HG02588 (cell line): ENCODE measurements around the gene CNTLN.
"Not testable (repeated sequence)": the region's sequence is repeated elsewhere in the genome, so short reads cannot be mapped to it uniquely, and the experiment has no call there.

Experiments
- ATAC-seq: cut with Tn5 transposase; IDR thresholded peaks from one replicate; pipeline ENCODE4 v1.9.1; 2021; ENCODE audit warnings: mild to moderate bottlenecking, moderate library complexity; ENCODE audit not compliant: unreplicated experiment

Gene CNTLN

GRCh38 chr9:17171309-17172094 lies 36.7 kb downstream of the CNTLN start:
- no peak for ATAC-seq

DNA sequence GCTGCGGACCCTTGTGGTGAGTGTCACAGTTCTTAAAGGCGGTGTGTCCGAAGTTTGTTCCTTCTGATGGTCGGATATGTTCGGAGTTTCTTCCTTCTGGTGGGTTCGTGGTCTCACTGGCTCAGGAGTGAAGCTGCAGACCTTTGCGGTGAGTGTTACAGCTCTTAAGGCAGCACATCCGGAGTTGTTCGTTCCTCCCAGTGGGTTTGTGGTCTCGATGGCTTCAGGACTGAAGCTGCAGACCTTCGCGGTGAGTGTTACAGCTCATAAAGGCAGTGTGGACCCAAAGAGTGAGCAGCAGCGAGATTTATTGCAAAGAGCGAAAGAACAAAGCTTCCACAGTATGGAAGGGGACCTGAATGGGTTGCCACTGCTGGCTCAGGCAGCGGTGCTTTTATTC lies 42.7 kb downstream of the CNTLN start:
- ATAC-seq: not testable (repeated sequence)

GRCh38 chr9:17185481-17186029 lies 50.7 kb downstream of the CNTLN start:
- ATAC-seq: no peak

GRCh38 chr9:17191082-17191481 lies 56.2 kb downstream of the CNTLN start:
- no peak for ATAC-seq

GRCh38 chr9:17204611-17205152 lies 69.8 kb downstream of the CNTLN start:
- ATAC-seq: no peak

DNA sequence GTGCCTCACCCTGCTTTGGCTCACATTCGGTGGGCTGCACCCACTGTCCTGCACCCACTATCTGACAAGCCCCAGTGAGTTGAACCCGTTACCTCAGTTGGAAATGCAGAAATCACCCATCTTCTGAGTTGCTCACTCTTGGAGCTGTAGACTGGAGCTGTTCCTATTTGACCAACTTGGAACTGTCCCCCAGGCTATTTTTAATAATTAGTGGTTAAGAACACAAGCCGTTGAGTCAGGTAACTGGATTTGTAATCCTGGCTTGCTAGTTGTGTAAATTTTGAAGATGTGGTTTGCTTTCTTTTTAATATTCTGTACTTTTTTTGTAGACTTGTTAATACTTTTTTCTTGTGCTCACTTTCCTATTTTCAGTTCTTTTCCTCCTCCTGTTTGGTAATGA lies 81.2 kb downstream of the CNTLN start:
- ATAC-seq: no peak

GRCh38 chr9:17216646-17217045 lies 81.8 kb downstream of the CNTLN start:
- ATAC-seq: no peak

GRCh38 chr9:17217272-17217671 lies 82.4 kb downstream of the CNTLN start:
- no peak for ATAC-seq

DNA sequence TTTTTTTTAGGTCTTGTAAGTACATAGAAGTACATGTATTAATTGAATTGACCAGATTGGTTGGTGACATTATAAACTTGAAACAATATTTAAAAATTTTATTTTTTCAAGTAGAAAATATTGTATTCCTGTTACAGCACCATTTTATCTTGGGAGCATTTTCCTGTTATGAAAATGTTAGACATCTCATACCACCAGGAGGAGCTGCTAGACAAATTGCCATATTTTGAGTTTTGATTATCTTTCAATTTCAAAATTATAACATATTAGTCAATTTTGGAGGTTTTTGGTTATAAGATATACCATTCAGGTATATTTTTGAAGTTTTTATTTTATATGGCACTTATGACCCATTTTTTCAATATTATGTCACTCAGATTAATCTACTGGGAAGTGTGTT lies 84.4 kb downstream of the CNTLN start:
- ATAC-seq: no peak

DNA sequence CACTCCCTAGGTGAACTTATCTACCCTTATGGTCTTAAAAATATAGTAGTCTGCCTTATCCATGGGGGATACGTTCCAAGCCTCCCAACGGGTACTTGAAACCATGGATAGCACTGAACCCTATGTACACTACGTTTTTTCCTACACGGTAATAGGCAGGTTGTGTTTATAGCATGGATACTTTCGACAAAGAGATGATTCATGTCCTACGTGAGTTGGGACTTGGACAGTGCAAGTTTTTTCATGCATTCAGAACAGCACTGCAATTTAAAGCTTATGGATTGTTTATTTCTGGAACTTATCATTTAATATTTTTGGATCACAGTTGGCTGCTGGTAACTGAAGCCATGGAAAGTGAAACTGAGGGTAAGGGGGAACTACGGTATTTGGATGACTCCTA lies 88.1 kb downstream of the CNTLN start:
- ATAC-seq: no peak

DNA sequence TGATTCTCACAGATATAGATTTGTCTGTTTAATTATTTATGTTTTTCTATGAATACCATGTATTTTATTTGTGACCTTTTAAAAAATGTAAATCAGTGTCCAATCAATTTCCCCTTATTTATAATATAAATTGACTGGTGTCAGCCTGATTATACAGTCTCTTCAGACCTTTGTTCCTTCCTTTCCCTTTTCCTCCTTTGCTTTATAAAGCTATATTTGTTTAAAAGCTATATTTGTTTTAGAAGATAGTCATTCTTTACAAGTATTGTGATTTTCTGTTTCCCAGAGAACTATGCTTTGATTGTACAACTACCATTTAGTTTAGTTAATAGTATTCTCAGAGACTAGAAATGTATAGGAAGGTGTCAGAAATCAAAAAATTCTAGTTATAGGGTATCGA lies 90.6 kb downstream of the CNTLN start:
- ATAC-seq: no peak

DNA sequence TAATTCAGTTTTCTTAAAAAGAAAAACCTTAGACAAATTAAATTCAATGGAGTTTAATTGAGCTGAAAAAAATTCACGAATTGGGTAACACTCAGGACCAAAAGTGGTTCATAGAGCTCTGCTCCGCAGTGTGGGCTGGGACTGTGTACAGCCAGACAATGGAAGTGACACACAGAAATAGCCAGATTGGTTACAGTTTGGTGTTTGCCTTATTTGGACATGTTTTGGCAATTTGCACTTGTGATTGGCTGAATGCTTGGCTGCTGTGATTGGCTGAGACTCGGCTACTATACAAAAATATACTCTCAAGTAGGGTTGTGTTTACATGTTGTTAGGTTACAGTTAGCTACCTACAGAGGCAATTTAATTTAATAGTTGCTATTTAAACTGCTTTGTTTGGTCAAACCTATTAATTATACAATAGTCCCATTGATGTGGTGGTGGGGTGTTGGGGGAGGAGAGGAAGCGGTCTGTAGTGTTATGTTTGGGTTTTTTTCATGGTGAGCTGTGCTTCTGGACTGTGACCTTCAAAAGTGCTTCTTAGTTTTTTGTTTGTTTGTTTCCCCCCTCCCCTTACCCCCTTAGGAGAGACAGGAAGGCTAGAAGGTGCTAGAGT lies 95.2 kb downstream of the CNTLN start:
- no peak for ATAC-seq

DNA sequence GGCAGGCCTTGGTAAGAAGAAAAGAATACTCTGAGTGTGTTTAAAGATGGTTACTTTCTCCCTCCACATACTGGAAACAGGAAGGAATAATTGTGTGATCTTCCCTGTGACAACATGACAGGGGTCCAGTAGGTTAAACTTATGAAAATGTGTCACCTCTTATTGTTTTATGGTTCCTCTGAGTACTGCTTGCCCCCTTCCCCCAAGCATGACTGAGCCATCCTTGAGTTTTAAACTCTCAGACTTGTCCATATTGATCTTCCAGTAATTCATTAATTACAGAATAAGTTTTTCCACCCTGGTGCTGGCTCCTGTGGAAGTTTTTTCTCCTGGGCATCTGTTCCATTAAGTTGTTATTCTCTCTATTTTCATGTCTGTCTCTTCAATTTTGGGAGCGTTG lies 95.8 kb downstream of the CNTLN start:
- ATAC-seq: no peak

DNA sequence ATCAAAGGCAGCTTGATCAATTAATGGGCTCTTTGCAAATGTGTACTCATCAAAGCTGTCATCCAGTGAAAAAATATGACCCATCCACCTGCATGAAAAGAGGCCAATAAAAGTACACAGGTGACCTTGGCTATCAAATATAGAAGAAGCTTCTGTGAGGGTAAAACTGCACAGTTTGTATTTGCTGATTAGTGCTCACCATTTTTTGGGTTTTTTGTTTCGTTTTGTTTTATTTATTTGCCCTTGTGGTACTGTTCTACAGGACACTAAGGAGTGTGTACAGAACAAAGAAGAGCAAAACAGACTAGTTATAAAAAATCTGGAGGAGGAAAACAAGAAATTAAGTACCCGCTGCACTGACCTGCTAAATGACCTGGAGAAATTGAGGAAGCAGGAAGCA lies 101.3 kb downstream of the CNTLN start:
- no peak for ATAC-seq

DNA sequence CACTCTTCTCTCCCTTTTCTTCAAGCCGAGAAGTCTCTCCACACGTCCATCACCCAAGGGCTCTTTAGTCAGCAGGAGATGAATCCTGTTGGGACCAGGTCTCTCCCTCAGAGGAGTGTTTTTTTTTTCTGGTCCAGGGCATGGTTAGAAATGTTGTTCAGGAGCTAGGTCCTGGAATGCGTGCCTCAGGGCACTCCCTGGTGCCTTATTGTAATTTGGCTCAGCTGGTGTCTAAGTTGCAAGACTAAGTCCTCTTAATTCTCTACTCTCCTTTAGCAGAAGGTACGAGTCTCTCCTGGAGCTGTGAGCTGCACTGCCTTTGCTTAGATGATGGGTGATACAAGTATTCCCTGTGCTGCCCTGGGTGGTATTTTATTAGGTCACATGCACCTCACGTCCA lies 111.9 kb downstream of the CNTLN start:
- ATAC-seq: no peak

DNA sequence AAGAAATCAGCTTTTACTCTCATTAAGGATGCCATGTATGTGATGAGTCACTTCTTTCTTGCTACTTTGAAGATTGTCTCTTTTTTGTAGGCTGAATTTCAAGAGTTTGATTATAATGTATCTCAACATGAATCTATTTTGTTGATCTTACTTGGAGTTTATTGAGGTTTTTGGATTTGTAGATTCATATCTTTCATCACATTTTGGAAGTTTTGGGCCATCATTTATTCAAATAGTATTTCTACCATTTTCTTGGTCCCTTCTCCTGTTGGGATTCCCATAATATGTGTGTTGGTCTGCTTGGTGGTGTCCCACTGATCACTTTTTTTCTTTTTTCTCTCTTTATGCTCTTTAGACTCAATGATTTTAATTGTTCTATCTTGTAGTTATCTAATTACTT lies 116.3 kb downstream of the CNTLN start:
- no peak for ATAC-seq

- ATAC-seq: not testable (repeated sequence)
These were observed 133.8 kb downstream of the CNTLN start for GRCh38 chr9:17268531-17269188.

DNA sequence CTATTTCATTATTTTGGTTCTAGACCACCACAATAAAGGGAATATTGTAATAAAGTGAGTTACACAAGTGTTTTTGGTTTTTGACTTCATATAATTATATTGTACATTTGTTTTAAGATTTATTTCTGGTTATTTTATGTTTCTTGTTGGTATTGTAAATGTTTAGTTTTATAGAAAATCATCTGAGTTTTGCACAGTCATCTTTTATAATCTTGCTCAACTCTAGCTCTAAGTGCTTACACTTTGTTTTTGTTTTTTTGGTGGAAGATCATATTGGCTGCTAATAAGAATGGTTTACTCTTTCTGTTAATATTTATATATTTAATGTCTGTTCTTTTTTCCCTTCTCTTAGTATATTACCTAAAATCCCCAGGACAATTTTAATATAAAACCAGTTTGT lies 135.0 kb downstream of the CNTLN start:
- ATAC-seq: no peak

DNA sequence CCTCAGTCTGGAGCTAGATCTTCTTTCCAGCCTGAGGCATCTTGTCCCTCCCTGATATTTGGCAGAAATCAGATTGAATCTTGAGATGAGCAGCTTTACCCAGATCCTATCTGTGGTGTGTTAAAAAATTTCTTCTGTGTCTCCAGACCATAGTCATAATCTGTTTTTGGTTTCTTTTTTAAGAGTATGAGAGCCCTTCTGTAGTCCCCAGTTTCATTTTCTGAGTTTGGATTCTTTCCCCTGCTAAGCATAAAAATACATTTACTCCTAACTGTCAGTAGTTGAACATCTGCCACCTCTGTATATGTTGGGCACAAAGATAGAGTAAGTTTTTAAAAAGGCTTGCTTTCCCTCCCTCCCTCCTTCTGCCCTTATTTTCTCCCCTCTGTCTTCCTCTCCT lies 137.7 kb downstream of the CNTLN start:
- ATAC-seq: no peak

GRCh38 chr9:17280350-17281012 lies 145.6 kb downstream of the CNTLN start:
- no peak for ATAC-seq

DNA sequence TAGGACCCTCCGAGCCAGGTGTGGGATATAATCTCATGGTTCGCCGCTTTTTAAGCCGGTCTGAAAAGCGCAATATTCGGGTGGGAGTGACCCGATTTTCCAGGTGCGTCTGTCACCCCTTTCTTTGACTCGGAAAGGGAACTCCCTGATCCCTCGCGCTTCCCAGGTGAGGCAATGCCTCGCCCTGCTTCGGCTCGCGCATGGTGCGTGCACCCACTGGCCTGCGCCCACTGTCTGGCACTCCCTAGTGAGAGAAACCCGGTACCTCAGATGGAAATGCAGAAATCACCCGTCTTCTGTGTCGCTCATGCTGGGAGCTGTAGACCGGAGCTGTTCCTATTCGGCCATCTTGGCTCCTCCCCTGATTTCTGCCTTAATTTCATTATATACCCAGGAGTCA lies 155.8 kb downstream of the CNTLN start:
- not testable (repeated sequence) for ATAC-seq
